Natural killer cell (primary cell): ENCODE results near the gene PDSS1. TPM values are rescaled to one million over a fixed set of nuclear protein-coding genes. Genes with fewer than 3 reads are reported as not detected.
A peak's percentile ranks its signal among the peaks of the same experiment; 100 is the strongest.
"Not testable (repeated sequence)": the region's sequence is repeated elsewhere in the genome, so short reads cannot be mapped to it uniquely, and the experiment has no call there.

Source experiments
- ATAC-seq, 3 donors: fragments of 150-1000 bp in 2 of 3; fragments of 200-7000 bp in 1 of 3; cut with Tn5 transposase; 1 replicate in 1 of 3; 2 replicates in 2 of 3; pipeline ENCODE4 v1.10.0; 2021; ENCODE audit warnings: mild to moderate bottlenecking in 2 of 3, moderate library complexity in 2 of 3
- DNase-seq, 2 donors: peaks; one replicate each; pipeline versions ENCODE4 v3.0.0 to v3.0.0-alpha.2; 2013 to 2021; ENCODE audit warnings: mixed read lengths in 1 of 2
- H3K27ac ChIP-seq: one replicate; pipeline ENCODE4 v1.5.1; 2013; ENCODE audit warnings: mild to moderate bottlenecking, low read length
- H3K27me3 ChIP-seq: one replicate; pipeline ENCODE4 v1.6.1; 2013; ENCODE audit warnings: low read length; ENCODE audit not compliant: control insufficient read depth, insufficient read depth
- H3K36me3 ChIP-seq: one replicate; pipeline ENCODE4 v1.6.1; 2013; ENCODE audit warnings: low read length; ENCODE audit not compliant: control insufficient read depth, insufficient read depth
- H3K4me1 ChIP-seq: one replicate; pipeline ENCODE4 v1.6.1; 2013; ENCODE audit warnings: low read length; ENCODE audit not compliant: control insufficient read depth, insufficient read depth
- H3K4me3 ChIP-seq: one replicate; pipeline ENCODE4 v1.5.1; 2013; ENCODE audit warnings: low read length
- H3K9me3 ChIP-seq: one replicate; pipeline ENCODE4 v1.6.1; 2013; ENCODE audit warnings: low read length; ENCODE audit not compliant: control insufficient read depth, insufficient read depth
- H3K27ac Mint-ChIP-seq, 2 donors: one replicate each; pipeline ENCODE4 v1.8.0; 2022; ENCODE audit warnings: mild to moderate bottlenecking in 2 of 2, mixed read lengths in 2 of 2, moderate library complexity in 1 of 2
- H3K27me3 Mint-ChIP-seq, 2 donors: one replicate each; pipeline ENCODE4 v1.8.0; 2022; ENCODE audit warnings: low read depth in 2 of 2, mixed read lengths in 2 of 2
- H3K36me3 Mint-ChIP-seq: one replicate; pipeline ENCODE4 v1.8.0; 2022; ENCODE audit warnings: mixed read lengths
- H3K4me1 Mint-ChIP-seq, 2 donors: one replicate each; pipeline ENCODE4 v1.8.0; 2022; ENCODE audit warnings: mixed read lengths in 2 of 2
- H3K4me3 Mint-ChIP-seq: one replicate; pipeline ENCODE4 v1.8.0; 2022; ENCODE audit warnings: mild to moderate bottlenecking, moderate library complexity, mixed read lengths
- H3K9me3 Mint-ChIP-seq, 2 donors: one replicate each; pipeline ENCODE4 v1.8.0; 2022; ENCODE audit warnings: mixed read lengths in 2 of 2
- CTCF ChIP-seq: fragments of 200-600 bp; IDR thresholded peaks from one replicate; pipeline ENCODE4 v1.8.0; 2022; ENCODE audit warnings: antibody characterized with exemption
- WGBS: methylation state at CpG from one replicate; pipeline ENCODE4 v1.1.7; 2013; ENCODE audit warnings: missing lambda C conversion rate; ENCODE audit not compliant: insufficient coverage; 5-methylcytosine and 5-hydroxymethylcytosine counted together
- intact Hi-C: fragments of 100-400 bp; cut with micrococcal nuclease; formaldehyde crosslinking; loops from one replicate; pipeline ENCODE4 v1.14.2; 2022
- total RNA-seq, 4 donors: library from RNA; stranded (reverse); fragments of 120-200 nt in 1 of 4; gene quantifications; one replicate each; pipeline versions ENCODE4 v1.2.3 to v1.2.4, GENCODE V29; 2013 to 2022

PDSS1 gene
- total RNA-seq, 3 donors from 2014 or later (not counting 1 experiment from before 2014, with no cell fraction given): 3.5 to 4.4 (median 3.7) TPM

- TF ChIP-seq CTCF: no peak
- no peaks in the 10 kb centered on the region for H3K27me3 ChIP-seq
- H3K4me1 ChIP-seq: peaks cover 23% of the 10 kb centered on the region
- Mint-ChIP-seq H3K36me3 (no peaks in the 10 kb centered on the region), H3K27ac (peak overlapping the region; percentile 60 to 86), H3K27me3 (no peaks in the 10 kb centered on the region), H3K4me1 (peaks cover 90 to 96% of the 10 kb centered on the region in 2 donors), H3K9me3 (no peaks in the 10 kb centered on the region), H3K4me3 (no peak overlapping the region)
- WGBS: 89% methylated on average over 2 of the region's 2 CpGs
- H3K9me3 ChIP-seq: no peaks in the 10 kb centered on the region
- H3K27ac ChIP-seq: peak overlapping the region; percentile 18
- no peak overlapping the region for H3K4me3 ChIP-seq
- ATAC-seq (no peak), DNase-seq (no peak)
- intact Hi-C loops: no loop called here
- peaks cover 2% of the 10 kb centered on the region for H3K36me3 ChIP-seq
These were observed 84.3 kb downstream of the PDSS1 start for GRCh38 chr10:26781797-26782196.

- 92% methylated on average over 3 of the region's 3 CpGs for WGBS
- H3K4me1 ChIP-seq: peaks cover 3% of the 10 kb centered on the region
- Mint-ChIP-seq H3K27ac (peak overlapping the region; percentile 13 to 48), H3K9me3 (no peaks in the 10 kb centered on the region), H3K4me3 (no peak overlapping the region), H3K27me3 (no peaks in the 10 kb centered on the region), H3K36me3 (no peaks in the 10 kb centered on the region), H3K4me1 (peaks cover 75 to 82% of the 10 kb centered on the region in 2 donors)
- H3K4me3 ChIP-seq: no peak overlapping the region
- DNase-seq (no peak), ATAC-seq (no peak)
- no peaks in the 10 kb centered on the region for H3K9me3 ChIP-seq
- TF ChIP-seq CTCF: no peak
- no peak overlapping the region for H3K27ac ChIP-seq
- H3K27me3 ChIP-seq: no peaks in the 10 kb centered on the region
- intact Hi-C loops: no loop called here
- H3K36me3 ChIP-seq: peaks cover 2% of the 10 kb centered on the region
These were observed 89.9 kb downstream of the PDSS1 start for GRCh38 chr10:26787362-26787761.

- WGBS: 83% methylated on average over 1 of the region's 2 CpGs
- intact Hi-C loops, H3K27me3 ChIP-seq, H3K9me3 ChIP-seq, H3K4me1 ChIP-seq, H3K9me3 Mint-ChIP-seq, H3K27me3 Mint-ChIP-seq, ATAC-seq, H3K4me3 Mint-ChIP-seq, DNase-seq, H3K36me3 Mint-ChIP-seq, H3K36me3 ChIP-seq, H3K27ac ChIP-seq, H3K4me3 ChIP-seq: not testable (repeated sequence)
- Mint-ChIP-seq H3K27ac (peak overlapping the region; percentile 4 to 57), H3K4me1 (peaks cover 65 to 72% of the 10 kb centered on the region in 2 donors)
These were observed 92.3 kb downstream of the PDSS1 start for GRCh38 chr10:26789779-26790178.

GRCh38 chr10:26790221-26790995 lies 92.9 kb downstream of the PDSS1 start:
- Mint-ChIP-seq H3K27me3 (no peaks in the 10 kb centered on the region), H3K36me3 (no peaks in the 10 kb centered on the region), H3K4me1 (peaks cover 65 to 73% of the 10 kb centered on the region in 2 donors), H3K4me3 (no peak overlapping the region), H3K27ac (peak overlapping the region in 1 of 2 donors; percentile 57), H3K9me3 (peaks cover 0 to 4% of the 10 kb centered on the region in 2 donors)
- Histone ChIP-seq H3K27ac (no peak overlapping the region), H3K27me3 (no peaks in the 10 kb centered on the region), H3K9me3 (no peaks in the 10 kb centered on the region), H3K36me3 (no peaks in the 10 kb centered on the region), H3K4me1 (peaks cover 3% of the 10 kb centered on the region), H3K4me3 (no peak overlapping the region)
- no peak for DNase-seq
- TF ChIP-seq CTCF: no peak
- WGBS: 89% methylated on average over 3 of the region's 4 CpGs
- intact Hi-C loops: no loop called here
- no peak for ATAC-seq
